ENCODE results near the gene BCAT1.
"Not testable (repeated sequence)": the region's sequence is repeated elsewhere in the genome, so short reads cannot be mapped to it uniquely, and the experiment has no call there.

Gene BCAT1

DNA sequence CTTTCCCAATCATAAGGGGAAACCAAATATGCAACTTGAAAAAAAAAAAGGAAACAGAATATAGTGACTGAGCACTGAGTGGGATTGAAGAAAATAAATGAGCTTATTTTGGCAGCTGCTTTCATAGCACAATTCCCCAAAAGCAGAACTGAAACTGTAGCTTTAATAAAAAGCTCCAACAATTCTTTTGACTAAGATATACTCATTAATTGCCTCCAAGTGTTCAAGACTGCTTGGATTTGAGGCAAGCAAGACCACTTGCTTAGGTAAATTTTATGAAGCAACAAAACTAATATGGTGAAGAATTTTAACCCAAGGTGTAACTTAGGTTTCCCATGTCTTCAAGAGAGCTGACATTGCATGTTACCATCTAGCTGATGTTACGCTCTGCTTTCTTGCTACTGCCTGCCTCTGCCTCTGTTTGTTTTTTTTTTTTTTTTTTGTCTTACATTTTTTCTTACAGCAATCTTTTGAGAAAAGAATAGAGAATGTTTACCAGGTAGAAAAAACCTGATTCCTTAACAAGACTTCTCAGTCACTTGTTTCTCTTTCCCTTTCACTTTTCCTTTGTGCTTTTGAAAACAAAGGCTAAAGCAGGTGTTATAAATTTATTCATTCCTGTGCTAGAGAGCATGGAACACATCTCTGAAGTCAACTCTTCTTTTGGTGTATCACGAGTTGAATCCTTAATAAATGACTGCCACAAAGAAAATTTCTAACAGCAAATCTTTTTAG, 134.4 kb downstream of the BCAT1 start:
- no peak for DNase-seq
- Histone ChIP-seq H3K27ac (no peak overlapping the region), H3K9me3 (no peaks in the 10 kb centered on the region), H3K36me3 (no peaks in the 10 kb centered on the region), H3K4me1 (peaks cover 0 to 8% (median 0%) of the 10 kb centered on the region in 4 donors), H3K4me3 (no peak overlapping the region), H3K27me3 (no peaks in the 10 kb centered on the region)
- intact Hi-C loops (cut with DNase I; ENCODE audit: low total_unique reads): no loop called here
- TF ChIP-seq, protein P1, sequence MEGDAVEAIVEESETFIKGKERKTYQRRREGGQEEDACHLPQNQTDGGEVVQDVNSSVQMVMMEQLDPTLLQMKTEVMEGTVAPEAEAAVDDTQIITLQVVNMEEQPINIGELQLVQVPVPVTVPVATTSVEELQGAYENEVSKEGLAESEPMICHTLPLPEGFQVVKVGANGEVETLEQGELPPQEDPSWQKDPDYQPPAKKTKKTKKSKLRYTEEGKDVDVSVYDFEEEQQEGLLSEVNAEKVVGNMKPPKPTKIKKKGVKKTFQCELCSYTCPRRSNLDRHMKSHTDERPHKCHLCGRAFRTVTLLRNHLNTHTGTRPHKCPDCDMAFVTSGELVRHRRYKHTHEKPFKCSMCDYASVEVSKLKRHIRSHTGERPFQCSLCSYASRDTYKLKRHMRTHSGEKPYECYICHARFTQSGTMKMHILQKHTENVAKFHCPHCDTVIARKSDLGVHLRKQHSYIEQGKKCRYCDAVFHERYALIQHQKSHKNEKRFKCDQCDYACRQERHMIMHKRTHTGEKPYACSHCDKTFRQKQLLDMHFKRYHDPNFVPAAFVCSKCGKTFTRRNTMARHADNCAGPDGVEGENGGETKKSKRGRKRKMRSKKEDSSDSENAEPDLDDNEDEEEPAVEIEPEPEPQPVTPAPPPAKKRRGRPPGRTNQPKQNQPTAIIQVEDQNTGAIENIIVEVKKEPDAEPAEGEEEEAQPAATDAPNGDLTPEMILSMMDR (IDR thresholded peaks at IDR 0.05): no peak

DNA sequence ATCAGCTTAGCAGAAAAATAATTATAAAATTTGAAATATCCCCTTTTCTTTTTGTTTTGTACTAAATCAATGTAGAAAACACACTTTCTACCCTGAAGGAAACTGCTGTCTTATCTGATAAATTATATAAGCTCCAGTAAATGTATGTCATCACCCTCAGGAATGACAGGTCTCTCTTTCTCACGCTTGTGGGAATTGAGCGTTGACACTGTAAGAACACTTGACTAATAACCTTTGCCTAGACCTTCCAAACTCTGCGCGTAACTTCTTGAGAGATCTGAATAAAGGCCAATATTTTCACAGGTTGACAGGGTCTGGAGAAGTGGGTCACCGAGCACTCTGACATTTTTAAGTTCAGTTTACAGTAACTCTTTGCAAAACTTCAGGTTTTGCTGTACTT, 138.5 kb downstream of the BCAT1 start:
- no peak overlapping the region for H3K27ac ChIP-seq
- no peak for DNase-seq
- H3K4me1 ChIP-seq: peaks cover 0 to 8% (median 0%) of the 10 kb centered on the region in 4 donors
- intact Hi-C loops (cut with DNase I; ENCODE audit: low total_unique reads): no loop called here
- no peaks in the 10 kb centered on the region for H3K27me3 ChIP-seq
- H3K9me3 ChIP-seq: no peaks in the 10 kb centered on the region
- H3K4me3 ChIP-seq: no peak overlapping the region
- no peaks in the 10 kb centered on the region for H3K36me3 ChIP-seq
- TF ChIP-seq, protein P1 (IDR thresholded peaks at IDR 0.05): no peak

DNA sequence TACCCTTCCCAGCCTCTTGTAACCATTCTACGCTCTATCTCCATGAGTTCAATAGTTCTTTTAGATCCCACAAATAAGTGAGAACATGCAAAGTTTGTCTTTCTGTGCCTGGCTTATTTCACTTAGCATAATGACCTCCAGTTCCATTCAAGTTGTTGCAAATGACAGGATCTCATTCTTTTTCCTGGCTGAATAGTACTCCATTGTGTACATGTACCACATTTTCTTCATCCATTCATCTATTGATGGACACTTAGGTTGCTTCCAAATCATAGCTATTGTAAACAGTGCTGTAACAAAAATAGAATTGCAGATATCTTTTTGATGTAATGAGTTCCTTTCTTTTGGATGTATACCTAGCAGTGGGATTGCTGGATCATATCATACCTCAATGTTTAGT, 139.6 kb downstream of the BCAT1 start:
- H3K27ac ChIP-seq; intact Hi-C loops (cut with DNase I; ENCODE audit: low total_unique reads); H3K36me3 ChIP-seq; DNase-seq; H3K27me3 ChIP-seq; H3K4me3 ChIP-seq; H3K4me1 ChIP-seq; H3K9me3 ChIP-seq: not testable (repeated sequence)

DNA sequence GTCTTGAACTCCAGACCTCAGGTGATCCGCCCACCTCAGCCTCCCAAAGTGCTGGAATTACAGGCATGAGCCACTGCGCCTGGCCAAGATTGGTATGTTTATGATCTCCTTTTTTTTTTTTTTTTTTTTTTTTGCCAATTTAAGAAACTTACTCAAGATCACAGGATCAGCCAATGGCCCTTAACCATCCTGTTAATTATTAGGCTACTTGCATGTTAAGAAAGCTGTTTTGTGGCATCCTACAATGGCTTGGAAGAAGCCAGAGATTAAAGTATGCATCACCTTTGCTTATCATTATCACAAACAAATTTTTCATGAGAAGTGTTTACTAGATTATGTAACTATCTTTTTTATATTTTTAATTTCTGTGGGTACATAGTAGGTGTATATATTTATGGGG, 140.2 kb downstream of the BCAT1 start:
- no peaks in the 10 kb centered on the region for H3K36me3 ChIP-seq
- no peaks in the 10 kb centered on the region for H3K27me3 ChIP-seq
- no peak overlapping the region for H3K4me3 ChIP-seq
- DNase-seq: no peak
- no peak overlapping the region for H3K27ac ChIP-seq
- H3K4me1 ChIP-seq: no peaks in the 10 kb centered on the region
- TF ChIP-seq, protein P1 (IDR thresholded peaks at IDR 0.05): no peak
- H3K9me3 ChIP-seq: no peaks in the 10 kb centered on the region
- intact Hi-C loops (cut with DNase I; ENCODE audit: low total_unique reads): no loop called here

DNA sequence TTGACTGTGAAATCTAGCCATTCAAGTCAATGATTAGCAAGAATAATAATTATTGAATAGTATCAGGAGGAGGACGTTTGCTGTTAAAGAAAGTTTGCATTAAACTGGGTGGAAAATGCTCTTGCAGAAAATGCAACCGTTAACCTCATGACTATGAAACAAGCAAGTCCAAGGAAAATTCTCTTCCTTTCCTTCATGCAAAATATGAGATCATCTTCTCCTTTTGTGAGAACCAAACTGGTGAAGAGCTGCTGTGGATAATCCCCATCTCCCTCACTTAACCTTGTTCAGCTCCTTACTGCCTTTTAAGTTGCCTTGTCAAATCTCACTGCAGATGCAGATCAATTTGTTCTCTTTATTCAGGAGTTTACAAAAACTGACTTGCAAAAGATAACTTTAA, 142.5 kb downstream of the BCAT1 start:
- H3K4me1 ChIP-seq: no peaks in the 10 kb centered on the region
- peaks cover 0 to 7% (median 0%) of the 10 kb centered on the region in 3 donors for H3K9me3 ChIP-seq
- TF ChIP-seq, protein P1 (IDR thresholded peaks at IDR 0.05): no peak
- no peaks in the 10 kb centered on the region for H3K27me3 ChIP-seq
- H3K36me3 ChIP-seq: no peaks in the 10 kb centered on the region
- H3K27ac ChIP-seq: no peak overlapping the region
- intact Hi-C loops (cut with DNase I; ENCODE audit: low total_unique reads): no loop called here
- DNase-seq: no peak
- H3K4me3 ChIP-seq: no peak overlapping the region

DNA sequence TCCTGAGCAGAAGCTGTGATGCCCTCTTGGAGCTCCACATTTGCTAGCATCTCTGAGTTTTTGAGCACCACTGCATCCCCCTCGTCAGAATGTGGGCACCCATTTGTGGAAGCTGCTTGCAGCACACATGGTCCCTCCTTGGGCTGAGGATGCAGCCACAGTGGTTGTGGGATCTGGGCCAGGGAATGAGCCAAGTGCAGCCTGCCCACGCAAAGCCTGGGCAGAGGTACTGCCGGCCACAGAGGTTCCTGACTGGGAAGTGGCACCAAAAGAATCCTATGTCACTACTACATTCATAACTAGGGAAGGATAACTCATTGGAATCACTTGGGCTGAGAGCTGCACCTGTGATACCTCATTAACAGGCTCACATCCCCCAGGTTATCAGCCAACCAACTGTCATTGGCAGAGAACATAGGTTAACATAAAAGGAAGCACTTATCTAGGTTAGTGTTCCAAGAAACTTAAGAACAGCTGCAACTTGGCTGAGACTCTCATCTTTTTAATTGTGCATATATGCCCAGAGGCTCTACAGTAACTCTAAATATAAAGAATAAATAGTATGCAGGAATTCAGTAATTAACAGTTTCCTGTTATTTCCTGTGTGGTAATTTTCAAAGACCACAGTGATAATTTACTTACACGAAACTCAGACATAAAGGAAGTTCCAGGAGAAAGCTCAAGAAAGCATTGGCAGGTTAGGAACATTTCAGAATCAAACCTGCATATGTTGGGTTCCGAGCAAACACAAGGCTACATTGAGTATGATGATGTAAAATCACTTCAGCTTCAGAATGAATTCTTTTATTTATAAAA, 145.3 kb downstream of the BCAT1 start:
- H3K27ac ChIP-seq: no peak overlapping the region
- peaks cover 0 to 7% (median 0%) of the 10 kb centered on the region in 3 donors for H3K9me3 ChIP-seq
- TF ChIP-seq, protein P1 (IDR thresholded peaks at IDR 0.05): no peak
- intact Hi-C loops (cut with DNase I; ENCODE audit: low total_unique reads): no loop called here
- no peak for DNase-seq
- H3K27me3 ChIP-seq: no peaks in the 10 kb centered on the region
- no peaks in the 10 kb centered on the region for H3K36me3 ChIP-seq
- no peak overlapping the region for H3K4me3 ChIP-seq
- H3K4me1 ChIP-seq: no peaks in the 10 kb centered on the region
